ENCODE measurements around the gene GRB7. TPM values are rescaled to one million over a fixed set of nuclear protein-coding genes. Genes with fewer than 3 reads are reported as not detected.

The GRB7 gene
- total RNA-seq, 1 experiment from 2014 or later: 98.6 TPM

DNA sequence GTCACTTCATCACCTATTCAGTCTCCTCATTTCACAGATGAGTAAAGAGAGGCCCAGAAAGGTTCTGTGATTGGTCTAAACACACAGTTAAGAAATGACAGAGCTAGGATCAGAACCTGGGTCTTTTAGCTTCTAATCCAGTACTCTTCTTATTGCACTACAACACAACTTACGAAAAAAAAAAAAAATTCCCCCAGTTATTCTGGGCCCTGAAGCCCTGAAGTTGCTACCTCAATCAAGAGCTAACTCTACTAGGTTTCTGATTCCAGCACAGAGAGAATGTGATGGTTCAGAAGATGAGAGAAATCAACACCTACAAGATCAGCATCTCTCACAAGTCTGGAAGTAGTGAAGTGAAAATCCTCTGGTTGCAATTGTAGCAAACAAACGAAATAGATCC is 37.3 kb downstream of the GRB7 start:
- BruUV-seq (replicated peaks): no TSS peak
- ChIA-PET CTCF (interaction anchor here (0.6 kb wide), 1 partner anchor 140 kb away, joined by 5 read pairs; no protein-coding TSS in a partner anchor), POLR2A (no interaction called here)
- H3K9me3 ChIP-seq: no peaks in the 10 kb centered on the region
- TF ChIP-seq, protein P1, sequence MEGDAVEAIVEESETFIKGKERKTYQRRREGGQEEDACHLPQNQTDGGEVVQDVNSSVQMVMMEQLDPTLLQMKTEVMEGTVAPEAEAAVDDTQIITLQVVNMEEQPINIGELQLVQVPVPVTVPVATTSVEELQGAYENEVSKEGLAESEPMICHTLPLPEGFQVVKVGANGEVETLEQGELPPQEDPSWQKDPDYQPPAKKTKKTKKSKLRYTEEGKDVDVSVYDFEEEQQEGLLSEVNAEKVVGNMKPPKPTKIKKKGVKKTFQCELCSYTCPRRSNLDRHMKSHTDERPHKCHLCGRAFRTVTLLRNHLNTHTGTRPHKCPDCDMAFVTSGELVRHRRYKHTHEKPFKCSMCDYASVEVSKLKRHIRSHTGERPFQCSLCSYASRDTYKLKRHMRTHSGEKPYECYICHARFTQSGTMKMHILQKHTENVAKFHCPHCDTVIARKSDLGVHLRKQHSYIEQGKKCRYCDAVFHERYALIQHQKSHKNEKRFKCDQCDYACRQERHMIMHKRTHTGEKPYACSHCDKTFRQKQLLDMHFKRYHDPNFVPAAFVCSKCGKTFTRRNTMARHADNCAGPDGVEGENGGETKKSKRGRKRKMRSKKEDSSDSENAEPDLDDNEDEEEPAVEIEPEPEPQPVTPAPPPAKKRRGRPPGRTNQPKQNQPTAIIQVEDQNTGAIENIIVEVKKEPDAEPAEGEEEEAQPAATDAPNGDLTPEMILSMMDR (IDR thresholded peaks at IDR 0.05; ENCODE audit: insufficient read depth in 1 of 2, low read depth in 1 of 2, low read length in 1 of 2, severe bottlenecking in 1 of 2, unreplicated experiment in 1 of 2): no peak
- H3K36me3 ChIP-seq (ENCODE audit: control insufficient read depth, insufficient read depth, low read length): no peaks in the 10 kb centered on the region
- intact Hi-C loops (cut with micrococcal nuclease; ENCODE audit: unreplicated experiment): no loop called here
- no peaks in the 10 kb centered on the region for H3K36me3 Mint-ChIP-seq (ENCODE audit: insufficient read depth, unreplicated experiment)
- no peak for DNase-seq
- no peaks in the 10 kb centered on the region for H3K4me1 ChIP-seq
- H3K27ac Mint-ChIP-seq (ENCODE audit: unreplicated experiment): no peak overlapping the region
- no peaks in the 10 kb centered on the region for H3K4me1 Mint-ChIP-seq (ENCODE audit: low read depth, unreplicated experiment)
- H3K27me3 ChIP-seq (replicated peaks; ENCODE audit: control insufficient read depth, insufficient read depth, low read length): no peaks in the 10 kb centered on the region
- no peak overlapping the region for H3K4me3 ChIP-seq (ENCODE audit: low read depth, low read length)
- no peaks in the 10 kb centered on the region for H3K27me3 Mint-ChIP-seq (ENCODE audit: insufficient read depth, unreplicated experiment)
- H3K4me3 Mint-ChIP-seq (ENCODE audit: unreplicated experiment): no peak overlapping the region
- no peaks in the 10 kb centered on the region for H3K9me3 Mint-ChIP-seq (ENCODE audit: unreplicated experiment)

GRCh38 chr17:39776252-39776651 is 38.5 kb downstream of the GRB7 start:
- no peak overlapping the region for H3K4me3 Mint-ChIP-seq (ENCODE audit: unreplicated experiment)
- Histone ChIP-seq H3K9me3 (no peaks in the 10 kb centered on the region), H3K36me3 (ENCODE audit: control insufficient read depth, insufficient read depth, low read length) (no peaks in the 10 kb centered on the region), H3K4me3 (ENCODE audit: low read depth, low read length) (no peak overlapping the region), H3K27me3 (replicated peaks; ENCODE audit: control insufficient read depth, insufficient read depth, low read length) (no peaks in the 10 kb centered on the region), H3K4me1 (peaks cover 3% of the 10 kb centered on the region)
- ChIA-PET CTCF (no interaction called here), POLR2A (no interaction called here)
- no peak overlapping the region for H3K27ac Mint-ChIP-seq (ENCODE audit: unreplicated experiment)
- no peaks in the 10 kb centered on the region for H3K27me3 Mint-ChIP-seq (ENCODE audit: insufficient read depth, unreplicated experiment)
- no peaks in the 10 kb centered on the region for H3K36me3 Mint-ChIP-seq (ENCODE audit: insufficient read depth, unreplicated experiment)
- peaks cover 2% of the 10 kb centered on the region for H3K4me1 Mint-ChIP-seq (ENCODE audit: low read depth, unreplicated experiment)
- no peak for DNase-seq
- BruUV-seq (replicated peaks): no TSS peak
- no peaks in the 10 kb centered on the region for H3K9me3 Mint-ChIP-seq (ENCODE audit: unreplicated experiment)
- intact Hi-C loops (cut with micrococcal nuclease; ENCODE audit: unreplicated experiment): no loop called here
- TF ChIP-seq, protein P1 (IDR thresholded peaks at IDR 0.05; ENCODE audit: insufficient read depth in 1 of 2, low read depth in 1 of 2, low read length in 1 of 2, severe bottlenecking in 1 of 2, unreplicated experiment in 1 of 2): no peak

DNA sequence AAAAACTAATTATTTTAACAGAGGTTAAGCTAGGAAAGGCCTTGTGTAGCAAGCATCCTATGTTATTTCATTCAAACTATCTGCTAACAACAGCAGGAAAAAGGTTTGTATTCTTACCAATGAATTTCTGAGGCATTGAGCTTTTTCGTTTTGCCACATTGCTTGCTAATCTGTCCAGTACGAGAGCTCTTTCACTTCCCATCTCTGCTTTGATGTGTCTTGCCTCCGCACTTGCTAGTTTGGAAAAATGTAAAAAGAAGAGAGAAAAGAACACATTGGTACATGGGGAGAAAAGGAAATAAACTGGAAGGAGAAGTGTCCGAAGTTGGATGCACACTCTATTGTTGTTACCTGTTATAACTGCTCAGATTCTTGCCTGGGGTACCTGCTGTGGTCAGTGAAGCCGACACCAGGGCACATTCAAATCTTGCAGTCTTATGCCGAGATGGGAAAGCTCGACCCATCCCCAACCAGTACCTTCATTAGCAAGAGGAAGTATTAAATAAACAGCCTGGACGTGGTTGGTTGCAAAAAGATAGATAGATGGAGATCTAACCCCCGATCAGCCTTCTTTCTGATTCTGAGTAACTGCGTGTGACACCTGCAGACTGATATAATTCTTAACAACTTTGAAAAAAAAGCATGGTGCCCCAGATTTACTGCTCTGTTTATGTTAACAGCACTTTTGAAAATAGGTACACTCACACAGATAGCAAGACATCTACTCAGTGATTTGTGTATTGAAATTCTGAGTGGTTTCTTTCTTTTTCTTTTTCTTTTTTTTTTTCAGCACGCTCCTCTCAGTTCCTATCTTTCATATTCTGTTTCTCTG is 40.0 kb downstream of the GRB7 start:
- no peak overlapping the region for H3K4me3 Mint-ChIP-seq (ENCODE audit: unreplicated experiment)
- intact Hi-C loops (cut with micrococcal nuclease; ENCODE audit: unreplicated experiment): no loop called here
- POLR2A ChIA-PET: no interaction called here
- no TSS peak for BruUV-seq (replicated peaks)
- Histone ChIP-seq H3K4me3 (ENCODE audit: low read depth, low read length) (no peak overlapping the region), H3K4me1 (peaks cover 18% of the 10 kb centered on the region), H3K9me3 (no peaks in the 10 kb centered on the region), H3K36me3 (ENCODE audit: control insufficient read depth, insufficient read depth, low read length) (no peaks in the 10 kb centered on the region), H3K27me3 (replicated peaks; ENCODE audit: control insufficient read depth, insufficient read depth, low read length) (no peaks in the 10 kb centered on the region)
- peaks cover 9% of the 10 kb centered on the region for H3K36me3 Mint-ChIP-seq (ENCODE audit: insufficient read depth, unreplicated experiment)
- CTCF ChIA-PET: no interaction called here
- H3K9me3 Mint-ChIP-seq (ENCODE audit: unreplicated experiment): no peaks in the 10 kb centered on the region
- H3K27ac Mint-ChIP-seq (ENCODE audit: unreplicated experiment): no peak overlapping the region
- H3K4me1 Mint-ChIP-seq (ENCODE audit: low read depth, unreplicated experiment): peaks cover 17% of the 10 kb centered on the region
- H3K27me3 Mint-ChIP-seq (ENCODE audit: insufficient read depth, unreplicated experiment): no peaks in the 10 kb centered on the region
- no peak for DNase-seq
- TF ChIP-seq, protein P1 (IDR thresholded peaks at IDR 0.05; ENCODE audit: insufficient read depth in 1 of 2, low read depth in 1 of 2, low read length in 1 of 2, severe bottlenecking in 1 of 2, unreplicated experiment in 1 of 2): no peak
